OCI-LY3 (cell line): ENCODE results near the gene CCDC170.

ENCODE experiments used
- EZH2phosphoT487 ChIP-seq: fragments of 200-600 bp; shearing (Covaris generic); IDR thresholded peaks from 2 replicates; pipeline ENCODE4 v1.6.1; 2018; ENCODE audit warnings: antibody characterized with exemption, mixed run types, low read depth
- TF ChIP-seq, protein P1 (sequence below): fragments of 200-600, 300-600 bp; sonication (generic); IDR thresholded peaks from 2 replicates; pipeline ENCODE4 v1.5.1; 2014; ENCODE audit warnings: antibody characterized with exemption, low read length, low read depth

- no peak for TF ChIP-seq EZH2phosphoT487
- TF ChIP-seq, protein P1, sequence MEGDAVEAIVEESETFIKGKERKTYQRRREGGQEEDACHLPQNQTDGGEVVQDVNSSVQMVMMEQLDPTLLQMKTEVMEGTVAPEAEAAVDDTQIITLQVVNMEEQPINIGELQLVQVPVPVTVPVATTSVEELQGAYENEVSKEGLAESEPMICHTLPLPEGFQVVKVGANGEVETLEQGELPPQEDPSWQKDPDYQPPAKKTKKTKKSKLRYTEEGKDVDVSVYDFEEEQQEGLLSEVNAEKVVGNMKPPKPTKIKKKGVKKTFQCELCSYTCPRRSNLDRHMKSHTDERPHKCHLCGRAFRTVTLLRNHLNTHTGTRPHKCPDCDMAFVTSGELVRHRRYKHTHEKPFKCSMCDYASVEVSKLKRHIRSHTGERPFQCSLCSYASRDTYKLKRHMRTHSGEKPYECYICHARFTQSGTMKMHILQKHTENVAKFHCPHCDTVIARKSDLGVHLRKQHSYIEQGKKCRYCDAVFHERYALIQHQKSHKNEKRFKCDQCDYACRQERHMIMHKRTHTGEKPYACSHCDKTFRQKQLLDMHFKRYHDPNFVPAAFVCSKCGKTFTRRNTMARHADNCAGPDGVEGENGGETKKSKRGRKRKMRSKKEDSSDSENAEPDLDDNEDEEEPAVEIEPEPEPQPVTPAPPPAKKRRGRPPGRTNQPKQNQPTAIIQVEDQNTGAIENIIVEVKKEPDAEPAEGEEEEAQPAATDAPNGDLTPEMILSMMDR, result no peak
Measured at GRCh38 chr6:151494936-151495320, 1.1 kb downstream of the CCDC170 start.
